HG03432 (cell line): ENCODE data around the gene TMEM231.
"Not testable (repeated sequence)": the region's sequence is repeated elsewhere in the genome, so short reads cannot be mapped to it uniquely, and the experiment has no call there.

ENCODE experiments used
- ATAC-seq: cut with Tn5 transposase; IDR thresholded peaks from one replicate; pipeline ENCODE4 v1.9.1; 2021; ENCODE audit warnings: mild to moderate bottlenecking, moderate library complexity; ENCODE audit not compliant: unreplicated experiment

TMEM231 gene

GRCh38 chr16:75567911-75568310 lies 11.9 kb upstream of the TMEM231 start:
- no peak for ATAC-seq

- peak; percentile 2 for ATAC-seq
Measured at GRCh38 chr16:75566758-75567255, 10.8 kb upstream of the TMEM231 start.

GRCh38 chr16:75566040-75566757 lies 10.1 kb upstream of the TMEM231 start, which contains the start of gene GABARAPL2:
Gene GABARAPL2, plus strand, starts transcription at chr16:75566379. Its CDS starts 108 bp downstream, at chr16:75566487.
- ATAC-seq: peak; percentile 80

GRCh38 chr16:75565640-75566039 lies 9.6 kb upstream of the TMEM231 start:
- peak; percentile 1 for ATAC-seq

DNA sequence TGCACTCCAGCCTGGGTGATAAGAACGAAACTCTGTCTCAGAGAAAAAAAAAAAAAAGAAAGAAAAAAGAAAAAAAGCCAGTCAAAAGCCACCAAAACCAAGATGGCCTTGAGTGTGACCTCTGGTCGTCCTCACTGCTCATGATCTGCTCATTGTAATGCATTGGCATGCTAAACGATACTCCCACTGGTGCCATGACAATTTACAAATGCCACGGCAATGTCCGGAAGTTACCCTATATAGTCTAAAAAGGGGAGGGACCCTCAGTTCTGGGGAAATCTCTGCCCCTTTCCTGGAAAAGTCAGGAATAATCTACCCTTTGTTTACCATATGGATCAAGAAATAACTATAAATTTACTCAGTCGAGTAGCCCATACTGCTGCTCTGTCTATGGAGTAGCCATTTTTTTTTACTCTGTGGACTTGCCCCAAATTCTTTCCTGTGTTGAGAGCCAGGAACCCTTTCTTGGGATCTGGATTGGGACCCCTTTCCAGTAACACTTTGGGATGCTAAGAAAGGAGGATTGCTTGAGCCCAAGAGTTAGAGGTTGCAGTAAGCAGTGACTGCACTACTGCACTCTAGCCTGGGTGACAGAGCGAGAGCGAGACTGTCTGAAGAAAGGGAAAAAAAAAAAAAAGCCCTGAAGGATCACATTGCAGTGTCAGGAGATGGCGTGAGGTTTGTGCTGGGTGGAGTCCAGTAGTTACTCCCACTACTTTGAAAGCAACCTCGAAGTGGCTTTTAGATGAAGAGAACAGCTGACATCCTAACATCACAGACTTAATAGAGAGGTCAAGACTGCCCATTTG lies 3.7 kb upstream of the TMEM231 start:
- no peak for ATAC-seq

- no peak for ATAC-seq
Measured at GRCh38 chr16:75558846-75559401, 2.9 kb upstream of the TMEM231 start.

DNA sequence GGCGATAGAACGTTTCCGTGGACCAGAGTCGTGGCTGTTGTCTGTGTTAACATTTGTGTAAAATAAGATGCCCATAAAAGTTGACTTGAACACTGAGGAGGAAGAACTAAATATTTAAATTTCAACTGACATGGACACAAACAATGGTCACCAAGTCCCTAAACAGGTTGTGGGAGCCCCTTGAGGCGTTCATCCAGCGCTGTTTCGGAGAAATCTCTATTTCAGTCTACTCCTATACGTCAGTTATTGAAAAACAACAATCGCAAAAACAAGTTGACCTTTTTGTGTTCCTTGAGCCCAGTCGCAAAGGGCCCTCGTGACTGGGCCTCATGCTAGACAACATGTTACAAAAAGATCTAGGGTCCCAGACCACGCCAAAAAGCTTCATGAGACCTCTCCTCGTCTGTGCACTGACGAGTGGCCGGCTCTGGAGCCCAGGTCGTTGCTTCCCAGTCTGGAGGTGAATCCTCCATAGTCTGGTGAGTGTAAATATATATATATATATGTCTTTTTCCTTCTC lies 439 bp upstream of the TMEM231 start:
- no peak for ATAC-seq

GRCh38 chr16:75555213-75555706 lies 792 bp downstream of the TMEM231 start:
- peak; percentile 28 for ATAC-seq

DNA sequence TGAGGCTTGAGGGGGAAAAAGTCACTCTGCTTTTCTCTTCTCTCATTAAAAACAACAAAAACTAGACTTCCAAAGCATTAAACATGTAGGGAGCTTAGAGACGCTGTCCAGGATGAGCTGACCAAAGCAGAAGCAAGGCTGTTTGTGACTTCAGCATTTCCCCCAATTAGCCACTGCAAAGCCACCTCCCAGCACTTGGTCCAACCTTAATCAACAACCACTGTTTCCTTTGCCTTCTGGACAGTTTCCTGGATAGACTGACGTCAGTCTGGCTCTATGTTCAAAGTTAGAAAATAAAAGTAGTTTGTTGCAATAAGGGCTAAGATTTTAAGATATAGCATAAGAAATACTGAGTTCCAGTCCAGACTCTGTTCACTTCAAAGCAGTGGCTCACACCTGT lies 3.1 kb downstream of the TMEM231 start:
- ATAC-seq: no peak

DNA sequence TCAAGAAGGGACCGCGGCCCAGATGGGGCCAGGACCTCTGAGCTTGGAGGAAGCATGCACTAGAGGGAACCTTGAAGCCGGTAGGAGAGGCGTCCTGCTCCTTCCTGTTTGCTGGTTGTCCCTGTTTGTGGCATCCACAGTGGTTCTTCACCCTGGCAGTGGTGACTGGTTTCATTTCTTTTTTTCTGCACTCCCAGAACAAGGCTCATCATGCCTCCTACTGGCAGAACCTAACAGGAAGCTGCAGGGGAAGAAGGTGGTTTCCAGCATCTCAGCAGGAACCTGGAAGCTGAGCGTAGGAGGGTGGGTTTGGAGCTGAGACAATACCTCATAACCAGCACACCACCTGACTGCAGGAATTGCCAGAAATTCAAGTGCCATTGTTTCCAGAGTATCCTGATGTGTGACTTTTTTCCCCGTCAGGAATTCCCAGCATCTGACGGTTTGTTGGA lies 5.8 kb downstream of the TMEM231 start:
- peak; percentile 89 for ATAC-seq

- not testable (repeated sequence) for ATAC-seq
Measured at GRCh38 chr16:75548456-75548855, 7.6 kb downstream of the TMEM231 start.

GRCh38 chr16:75546293-75546692 lies 9.8 kb downstream of the TMEM231 start:
- no peak for ATAC-seq

GRCh38 chr16:75545879-75546278 lies 10.2 kb downstream of the TMEM231 start:
- ATAC-seq: not testable (repeated sequence)

GRCh38 chr16:75542462-75542861 lies 13.6 kb downstream of the TMEM231 start:
- not testable (repeated sequence) for ATAC-seq

- no peak for ATAC-seq
Measured at GRCh38 chr16:75541236-75541635, 14.8 kb downstream of the TMEM231 start.

- not testable (repeated sequence) for ATAC-seq
Measured at GRCh38 chr16:75538882-75539565, 17.0 kb downstream of the TMEM231 start.

DNA sequence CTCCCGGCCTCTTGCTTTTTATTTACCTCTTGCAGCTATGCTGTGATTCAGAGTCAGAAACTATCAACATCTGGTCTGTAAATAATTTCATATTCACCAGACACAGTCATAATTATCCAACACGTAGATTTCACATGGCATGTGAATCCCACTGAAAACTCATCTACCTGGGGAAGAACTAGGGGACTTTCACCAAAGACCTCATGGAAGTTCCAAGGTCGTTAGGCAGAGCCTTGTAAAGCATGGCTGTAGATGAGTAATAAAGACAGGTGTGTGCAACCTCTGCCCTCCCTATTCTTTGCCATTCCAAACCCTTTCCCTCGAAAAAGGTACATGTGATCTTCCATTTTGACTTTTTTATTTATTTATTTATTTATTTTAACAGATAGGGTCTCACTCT lies 18.3 kb downstream of the TMEM231 start:
- ATAC-seq: no peak

DNA sequence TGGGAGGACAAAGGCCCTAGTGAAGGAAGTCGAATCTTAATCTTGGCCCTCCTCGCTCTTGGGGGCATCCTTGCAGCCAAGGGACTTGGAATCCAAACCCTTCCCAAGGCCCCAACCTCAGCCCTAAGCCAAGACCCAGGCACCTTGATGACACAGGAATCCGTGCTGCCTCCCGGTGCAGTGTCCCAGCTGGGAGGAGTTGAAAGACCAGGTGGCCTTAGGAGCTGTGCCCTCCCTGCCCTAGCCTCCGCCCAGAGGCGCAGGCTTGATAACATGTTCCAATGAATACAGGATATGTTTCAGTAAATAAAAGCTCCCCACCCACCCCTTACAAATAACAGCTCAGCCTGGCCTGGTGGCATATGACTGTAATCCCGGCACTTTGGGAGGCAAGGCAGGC lies 20.2 kb downstream of the TMEM231 start, which contains the start of gene CHST5:
CHST5 (minus strand) TSS at position 208 of the 400 bp plus-strand sequence. CDS start 5,724 bp downstream, outside the sequence.
- ATAC-seq: no peak

DNA sequence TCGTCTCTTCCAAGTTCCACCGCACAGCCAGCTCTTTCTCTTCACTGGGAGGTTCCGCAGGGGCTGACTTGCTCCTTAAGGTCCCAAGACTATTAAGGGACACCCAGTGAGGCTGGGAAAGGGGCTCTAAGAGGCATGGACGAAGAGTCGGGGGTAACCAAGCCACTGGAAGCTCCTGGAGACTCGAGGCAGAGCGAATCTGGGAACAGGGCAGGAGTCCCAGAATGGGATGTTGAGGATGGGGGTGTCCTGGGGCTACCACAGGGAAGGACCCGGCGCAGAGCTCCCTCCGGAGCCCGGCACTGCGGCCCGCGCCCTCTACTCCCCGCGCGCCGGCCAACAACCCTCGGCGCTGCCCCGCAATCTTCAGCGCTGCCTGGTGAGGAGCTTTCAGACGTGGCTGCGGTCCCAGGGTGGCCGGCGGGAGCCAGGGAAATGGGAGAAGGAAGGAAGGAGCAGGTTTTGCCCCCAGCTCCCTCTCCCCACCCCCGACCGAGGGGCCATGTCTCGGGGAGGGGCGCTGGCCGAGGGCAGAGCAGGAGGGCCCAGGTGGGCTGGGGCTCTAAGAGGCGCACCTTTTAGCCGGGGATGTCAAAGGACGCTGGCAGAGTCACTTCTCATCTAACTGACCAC lies 20.7 kb downstream of the TMEM231 start:
- ATAC-seq: no peak
